GM18519 (cell line): Measurements from ENCODE around the gene TMEM174.
"Not testable (repeated sequence)": the region's sequence is repeated elsewhere in the genome, so short reads cannot be mapped to it uniquely, and the experiment has no call there.

Experiments
- ATAC-seq: cut with Tn5 transposase; IDR thresholded peaks from one replicate; pipeline ENCODE4 v1.9.1; 2021; ENCODE audit warnings: mild to moderate bottlenecking, moderate library complexity; ENCODE audit not compliant: unreplicated experiment, low FRiP score

Gene TMEM174

DNA sequence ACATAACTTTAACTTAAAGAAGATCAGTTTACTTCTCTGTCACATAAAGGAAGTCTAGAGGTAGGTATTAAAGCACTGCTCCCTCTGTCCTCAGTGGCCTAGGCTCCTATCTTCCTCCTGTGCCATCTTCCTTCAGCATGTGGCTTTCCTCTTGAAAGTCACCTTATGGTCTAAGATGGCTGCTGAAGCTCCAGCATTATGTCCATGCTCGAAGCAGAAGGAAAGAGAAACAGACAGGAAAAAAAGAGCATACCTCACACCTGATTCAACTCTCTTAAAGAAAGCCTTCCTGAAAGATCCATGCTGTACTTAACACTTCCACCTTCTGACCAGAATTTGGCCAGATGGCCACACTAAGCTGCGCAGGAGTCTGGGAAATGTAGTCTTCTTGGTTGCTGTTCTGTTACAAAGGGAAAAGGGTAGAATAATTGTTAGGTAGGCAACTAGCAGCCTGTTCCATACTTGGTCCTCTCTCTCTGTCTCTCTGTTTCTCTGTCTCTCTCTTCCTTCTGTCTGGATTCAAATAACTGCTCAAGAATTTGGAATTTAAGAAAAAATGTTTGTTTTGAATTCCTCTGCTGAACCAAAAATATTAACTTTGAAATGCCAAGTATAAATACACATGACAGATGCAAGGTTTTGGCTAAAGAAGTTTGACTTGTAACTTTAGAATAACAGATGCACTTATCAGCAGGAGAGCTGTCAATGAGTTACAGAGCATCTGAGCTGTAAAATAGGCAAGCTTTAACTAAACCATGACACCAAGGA lies 16.0 kb downstream of the TMEM174 start:
- no peak for ATAC-seq

DNA sequence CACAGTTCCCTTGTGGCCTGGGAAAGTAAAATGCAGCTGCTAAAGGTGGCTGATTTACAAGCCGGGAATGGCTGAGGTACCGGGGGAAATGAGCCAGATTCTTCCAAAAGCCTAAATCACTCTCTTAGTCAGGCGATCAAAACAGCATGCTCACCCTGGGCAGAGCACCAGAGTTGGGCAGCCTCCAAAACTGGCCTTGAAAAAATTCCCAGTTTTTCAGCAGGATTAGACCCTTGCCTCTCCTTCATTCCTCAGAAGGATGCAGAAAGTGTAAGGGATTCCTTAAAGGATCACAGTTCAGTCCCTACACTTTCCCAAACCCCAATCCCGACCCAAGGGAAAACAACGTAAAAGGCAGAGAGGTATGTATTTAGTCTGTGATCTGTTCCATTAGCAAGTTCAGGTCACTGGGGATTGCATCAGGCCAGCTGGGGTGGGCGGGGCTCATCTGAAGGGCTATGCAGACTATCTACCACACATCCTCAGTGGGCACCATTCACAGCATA lies 16.9 kb downstream of the TMEM174 start:
- no peak for ATAC-seq

- no peak for ATAC-seq
Observed at GRCh38 chr5:73192370-73192769, 19.4 kb downstream of the TMEM174 start.

- ATAC-seq = no peak
Observed at GRCh38 chr5:73193592-73193991, 20.6 kb downstream of the TMEM174 start.

GRCh38 chr5:73196201-73196600 lies 23.2 kb downstream of the TMEM174 start:
- no peak for ATAC-seq

DNA sequence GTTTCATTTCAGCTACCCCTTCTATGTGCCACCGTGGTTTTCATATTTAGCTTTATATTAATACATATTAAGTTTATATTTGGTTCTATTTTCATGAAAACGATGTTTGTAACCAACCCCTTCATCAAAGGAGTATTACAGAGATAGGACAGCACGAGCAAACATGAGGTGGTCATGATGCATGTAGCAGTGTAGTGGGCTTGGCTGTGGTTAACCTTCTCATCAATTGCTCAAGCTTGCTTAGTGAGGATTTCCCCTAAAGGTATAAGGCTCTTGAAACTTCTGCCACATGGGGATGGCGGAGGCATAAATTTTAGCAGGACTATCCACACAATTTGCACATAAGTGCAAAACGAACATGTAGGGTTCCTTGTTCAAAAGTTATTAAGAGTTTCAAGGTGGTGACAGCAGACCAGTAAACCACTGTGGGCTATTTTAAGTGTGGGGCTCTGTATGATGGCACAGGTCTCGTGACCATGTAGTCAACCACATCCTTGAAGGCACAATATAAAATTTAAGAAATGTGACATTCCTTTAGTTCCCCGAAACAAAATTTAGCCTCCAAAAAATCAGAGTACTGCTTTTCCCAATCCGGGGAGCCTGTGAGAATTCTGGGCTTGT lies 24.8 kb downstream of the TMEM174 start:
- no peak for ATAC-seq

GRCh38 chr5:73198833-73199592 lies 26.0 kb downstream of the TMEM174 start:
- ATAC-seq = no peak

DNA sequence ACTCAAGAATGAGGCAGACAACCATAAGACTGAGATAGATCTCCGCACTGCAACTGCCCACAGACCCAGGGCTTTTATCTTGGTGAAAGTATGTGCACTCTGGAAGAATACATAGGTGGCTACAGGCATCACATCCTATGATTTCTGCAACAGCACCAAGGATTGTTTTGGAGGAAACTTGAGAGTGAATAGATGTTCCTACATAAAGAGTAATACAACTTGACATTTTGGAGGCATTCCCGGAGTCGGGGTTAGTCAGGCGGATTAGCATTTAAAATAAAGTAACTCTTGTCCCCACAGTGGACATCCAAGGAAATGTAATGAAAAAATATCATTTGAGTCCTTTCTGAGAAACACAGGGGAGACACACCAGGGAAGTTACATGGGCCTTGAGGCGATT lies 26.7 kb downstream of the TMEM174 start:
- no peak for ATAC-seq

DNA sequence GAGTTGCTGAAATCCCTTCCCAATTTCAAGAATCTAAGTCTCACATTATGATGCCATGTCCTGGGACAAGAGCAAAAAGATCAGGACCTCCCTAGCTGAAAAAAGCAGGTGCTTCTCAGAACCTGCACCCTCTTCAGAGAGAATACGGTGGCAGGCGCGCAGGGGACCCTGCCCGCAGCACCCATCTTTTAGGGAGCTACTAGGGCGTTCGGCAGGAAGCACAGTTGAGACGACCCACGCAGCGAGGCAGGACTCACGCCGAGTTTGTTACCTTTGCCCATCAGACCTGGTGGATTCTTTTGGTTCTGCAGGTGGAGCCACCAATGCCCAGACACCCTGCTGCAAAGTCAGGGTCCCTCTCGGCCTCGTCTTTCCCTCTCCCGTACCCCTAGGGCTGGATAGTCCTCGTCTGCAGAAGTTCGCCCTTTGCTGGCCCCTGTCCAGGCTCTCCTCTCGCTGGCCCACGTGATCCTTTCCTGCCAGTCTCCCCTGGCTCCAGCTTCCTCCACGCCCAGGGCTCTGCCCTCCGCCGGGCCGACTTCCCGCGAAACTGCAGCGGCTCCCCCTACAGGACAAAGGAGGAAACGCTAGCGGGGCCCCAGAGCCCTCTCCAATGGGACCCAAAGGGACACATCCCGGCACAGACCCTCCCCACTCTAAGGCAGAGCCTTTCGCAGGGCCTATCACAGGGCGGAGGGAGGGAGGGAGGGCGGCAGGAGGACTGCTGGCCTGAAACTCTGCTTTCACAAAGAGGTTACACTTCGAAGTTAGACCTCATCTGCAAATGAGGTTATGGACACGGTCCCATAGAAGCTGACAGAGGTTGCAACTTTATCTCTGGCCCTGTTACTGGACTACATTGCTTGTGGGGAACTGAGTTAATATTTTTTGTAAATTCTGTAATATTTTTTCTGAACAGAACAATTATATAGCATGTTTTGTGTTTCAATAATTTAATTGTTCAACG lies 28.8 kb downstream of the TMEM174 start:
- no peak for ATAC-seq

- no peak for ATAC-seq
Observed at GRCh38 chr5:73204332-73204731, 31.3 kb downstream of the TMEM174 start.

- no peak for ATAC-seq
Observed at GRCh38 chr5:73204733-73205132, 31.7 kb downstream of the TMEM174 start.

DNA sequence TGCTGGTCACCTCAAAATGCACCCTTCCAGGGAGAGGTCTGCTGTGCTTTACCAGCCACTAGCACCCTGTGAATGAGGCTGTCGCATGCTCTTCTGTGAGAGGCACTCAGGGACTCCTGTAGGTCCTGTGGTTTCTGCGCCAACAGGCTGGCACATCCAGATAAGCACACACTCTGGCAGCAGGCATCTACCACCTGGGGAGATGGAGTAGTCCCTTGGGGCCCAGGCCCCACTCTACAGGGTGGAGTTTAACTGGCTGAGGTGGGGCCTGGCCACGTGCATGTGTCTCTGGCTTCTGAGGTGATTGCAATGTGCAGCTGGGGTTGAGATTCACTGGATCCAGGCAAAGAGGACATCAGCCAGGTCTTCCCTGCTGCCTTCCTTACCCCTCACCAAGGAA lies 32.3 kb downstream of the TMEM174 start:
- ATAC-seq = no peak

DNA sequence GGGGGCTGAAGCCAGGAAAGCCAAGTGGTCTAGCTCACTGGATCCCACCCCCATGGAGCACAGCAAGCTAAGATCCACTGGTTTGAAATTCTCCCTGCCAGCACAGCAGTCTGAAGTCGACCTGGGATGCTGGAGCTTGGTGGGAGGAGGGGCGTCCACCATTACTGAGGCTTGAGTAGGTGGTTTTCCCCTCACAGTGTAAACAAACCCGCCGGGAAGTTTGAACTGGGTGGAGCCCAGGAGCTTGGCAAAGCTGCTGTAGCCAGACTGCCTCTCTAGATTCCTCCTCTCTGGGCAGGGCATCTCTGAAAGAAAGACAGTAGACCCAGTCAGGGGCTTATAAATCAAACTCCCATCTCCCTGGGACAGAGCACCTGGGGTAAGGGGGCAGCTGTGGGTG lies 34.2 kb downstream of the TMEM174 start:
- ATAC-seq = not testable (repeated sequence)

DNA sequence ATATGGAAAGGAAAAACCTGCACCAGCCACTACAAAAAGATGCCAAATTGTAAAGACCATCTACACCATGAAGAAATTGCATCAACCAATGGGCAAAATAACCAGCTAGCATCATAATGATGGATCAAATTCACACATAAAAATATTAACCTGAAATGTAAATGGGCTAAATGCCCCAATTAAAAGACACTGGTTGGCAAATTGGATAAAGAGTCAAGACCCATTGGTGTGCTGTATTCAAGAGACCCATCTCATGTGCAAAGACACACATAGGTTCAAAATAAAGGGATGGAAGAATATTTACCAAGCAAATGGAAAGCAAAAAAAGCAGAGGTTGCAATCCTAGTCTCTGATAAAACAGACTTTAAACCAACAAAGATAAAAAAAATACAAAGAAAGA lies 36.1 kb downstream of the TMEM174 start:
- not testable (repeated sequence) for ATAC-seq

DNA sequence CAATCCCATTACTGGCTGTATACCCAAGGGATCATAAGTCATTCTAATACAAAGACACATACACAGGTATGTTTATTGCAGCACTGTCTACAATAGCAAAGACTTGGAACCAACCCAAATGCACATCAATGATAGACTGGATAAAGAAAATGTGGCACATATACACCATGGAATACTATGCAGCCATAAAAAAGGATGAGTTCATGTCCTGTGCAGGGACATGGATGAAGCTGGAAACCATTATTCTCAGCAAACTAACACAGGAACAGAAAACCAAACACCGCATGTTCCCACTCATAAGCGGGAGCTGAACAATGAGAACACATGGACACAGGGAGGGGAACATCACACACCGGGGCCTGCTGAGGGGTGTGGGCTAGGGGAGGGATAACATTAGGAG lies 39.7 kb downstream of the TMEM174 start:
- ATAC-seq = not testable (repeated sequence)

DNA sequence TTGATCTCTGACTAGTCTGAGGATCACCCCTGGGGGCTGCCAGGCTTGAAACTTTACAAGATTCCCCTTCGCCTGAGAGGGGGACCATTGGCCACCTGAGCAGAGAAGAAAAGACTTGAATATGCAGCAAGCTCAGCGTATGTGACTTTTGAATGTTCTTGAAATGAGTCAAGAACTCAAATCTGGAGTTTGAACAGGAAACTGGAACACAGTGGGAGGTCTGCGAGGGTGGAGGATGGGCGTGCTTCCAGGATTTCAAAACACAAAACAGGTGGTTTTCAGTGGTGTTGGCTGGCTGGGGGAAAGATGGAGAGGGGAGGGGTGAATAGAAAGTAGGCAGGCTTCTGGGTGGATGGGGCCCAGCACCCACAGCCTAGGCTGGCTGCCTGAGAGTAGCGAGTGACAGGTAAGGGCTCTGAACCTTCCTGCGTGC lies 40.6 kb downstream of the TMEM174 start:
- no peak for ATAC-seq

GRCh38 chr5:73214306-73214705 lies 41.3 kb downstream of the TMEM174 start:
- no peak for ATAC-seq

DNA sequence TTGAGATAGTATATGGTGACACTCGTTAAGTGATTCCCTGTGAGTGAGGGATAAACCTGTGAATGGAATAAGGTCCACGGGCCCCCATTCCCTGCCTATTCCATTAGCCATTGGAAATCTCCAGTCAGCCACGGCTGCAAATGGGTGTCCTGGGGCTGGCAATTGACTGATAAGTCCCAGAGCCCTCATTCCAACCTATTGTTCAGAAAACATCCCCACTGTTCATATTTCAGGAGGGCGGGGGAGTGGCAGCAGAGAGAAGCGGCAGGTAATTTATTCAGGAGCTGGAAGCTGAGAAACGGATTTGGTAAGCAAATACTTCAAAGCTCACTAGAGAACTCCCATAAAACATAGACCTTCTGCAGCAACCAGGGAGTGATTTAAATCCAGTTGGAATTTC lies 42.0 kb downstream of the TMEM174 start:
- no peak for ATAC-seq

DNA sequence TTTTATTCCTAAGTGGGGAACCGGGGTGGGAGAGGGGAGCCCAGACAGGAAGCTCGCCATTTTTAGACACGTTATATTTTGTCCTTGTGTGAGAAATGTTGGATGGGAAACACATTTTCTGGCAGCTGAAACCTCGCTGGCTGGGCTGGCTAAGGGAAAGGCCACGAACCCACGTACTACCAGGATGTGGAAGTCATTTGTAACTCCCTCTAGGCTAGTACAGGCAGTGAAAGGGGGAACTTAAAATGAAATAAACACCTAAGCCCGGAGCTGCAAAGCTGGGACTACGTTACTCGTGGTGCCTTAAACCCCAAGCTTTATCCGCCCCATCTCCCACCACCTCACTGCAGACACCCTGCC lies 42.5 kb downstream of the TMEM174 start:
- no peak for ATAC-seq

DNA sequence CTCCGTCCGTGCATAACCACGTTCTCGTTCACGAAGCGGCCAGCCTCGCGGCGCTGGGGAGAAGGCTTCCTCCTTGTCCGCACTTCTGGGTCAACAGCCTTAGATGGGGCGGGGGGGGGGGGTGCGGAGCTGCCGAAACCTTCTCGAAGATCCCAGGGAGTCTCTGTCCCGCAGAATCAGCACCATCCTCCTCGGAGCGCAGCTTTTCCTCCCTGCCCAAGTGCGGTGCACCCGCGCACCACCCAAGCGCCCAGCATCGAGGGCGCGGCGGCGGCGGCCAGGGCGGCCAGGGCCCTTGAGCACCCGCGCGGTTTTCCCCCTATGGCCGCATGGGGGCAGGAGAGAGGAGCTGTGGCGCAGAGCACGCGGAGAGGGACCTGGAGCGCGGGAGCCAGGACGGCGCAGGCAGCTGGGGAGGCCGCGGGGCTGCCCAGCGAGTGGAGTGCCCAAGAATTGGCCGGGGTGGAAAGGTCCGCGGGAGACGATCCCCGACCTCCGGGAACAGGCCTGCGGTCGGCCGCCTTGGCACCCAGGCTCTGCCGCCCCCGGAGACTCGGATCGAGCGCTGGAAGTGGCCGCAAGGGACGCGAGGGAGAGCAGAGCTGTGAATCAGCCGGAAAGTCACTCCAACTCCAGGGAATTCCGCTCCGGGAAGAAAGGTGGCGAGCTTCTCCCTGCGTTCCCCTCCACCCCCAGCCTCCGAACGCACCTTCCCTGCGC lies 43.1 kb downstream of the TMEM174 start:
- ATAC-seq = no peak
